Right lobe of liver (tissue), 6 donors: ENCODE data around the gene ZNF680. TPM values are rescaled to one million over a fixed set of nuclear protein-coding genes. Genes with fewer than 3 reads are reported as not detected.
A peak's percentile ranks its signal among the peaks of the same experiment; 100 is the strongest.

ENCODE experiments used
- ATAC-seq, 4 donors: fragments of 200-7000 bp; cut with Tn5 transposase; one replicate each; pipeline ENCODE4 v1.9.1; 2020; ENCODE audit warnings: mild to moderate bottlenecking in 4 of 4, moderate library complexity in 4 of 4
- DNase-seq, 3 donors: peaks; one replicate each; pipeline ENCODE4 v3.0.0-alpha.2; 2020
- H3K27ac ChIP-seq, 3 donors: fragments of 200-600 bp; one replicate each; pipeline ENCODE4 v1.8.0; 2022
- H3K27me3 ChIP-seq, 2 donors: fragments of 200-600 bp; one replicate each; pipeline ENCODE4 v1.8.0; 2022
- H3K36me3 ChIP-seq, 4 donors: fragments of 200-600 bp; sonication (generic) in 1 of 4; one replicate each; pipeline versions ENCODE4 v1.5.1 to v1.8.0; 2017 to 2022; ENCODE audit warnings: control low read depth in 1 of 4
- H3K4me1 ChIP-seq, 4 donors: fragments of 200-600 bp; sonication (generic) in 1 of 4; one replicate each; pipeline versions ENCODE4 v1.5.1 to v1.8.0; 2017 to 2022; ENCODE audit warnings: control low read depth in 1 of 4
- H3K4me3 ChIP-seq, 3 donors: fragments of 200-600 bp; one replicate each; pipeline ENCODE4 v1.8.0; 2022
- H3K9me3 ChIP-seq, 4 donors: fragments of 200-600 bp; sonication (generic) in 1 of 4; one replicate each; pipeline versions ENCODE4 v1.5.1 to v1.8.0; 2017 to 2022; ENCODE audit warnings: control low read depth in 1 of 4
- CTCF ChIP-seq, 4 donors: fragments of 200-600 bp in 3 of 4; fragments of 450-650 bp in 1 of 4; IDR thresholded peaks; one replicate each; pipeline versions ENCODE4 v1.5.1 to v1.8.0; 2016 to 2022; ENCODE audit warnings: antibody characterized with exemption in 4 of 4, mild to moderate bottlenecking in 2 of 4
- POLR2A ChIP-seq: fragments of 450-650 bp; IDR thresholded peaks from one replicate; pipeline ENCODE4 v1.6.1; 2017; ENCODE audit warnings: antibody characterized with exemption, mild to moderate bottlenecking
- WGBS: methylation state at CpG from one replicate; pipeline ENCODE4 v1.1.6; 2018; ENCODE audit warnings: low coverage, low lambda C conversion rate; ENCODE audit not compliant: insufficient coverage; ENCODE audit errors: missing lambda C conversion rate; 5-methylcytosine and 5-hydroxymethylcytosine counted together
- intact Hi-C, 2 donors: fragments of 100-400 bp; cut with DNase I; formaldehyde crosslinking; loops; one replicate each; pipeline versions ENCODE4 v1.11.2 to v1.14.1; 2022
- total RNA-seq, 6 experiments: library from RNA; depleted of rRNA in 2 of 6; stranded (reverse); fragments of >200 nt in 2 of 6; fragmentation: NEBNext Ultra II Directional in 3 of 6; extraction: Animal tissue kit (Norgen Biotek cat#: 25700) in 3 of 6; gene quantifications; one replicate each; pipeline versions ENCODE4 v1.1.0 to v1.2.4, GENCODE V29; 2016 to 2023
- donor health status: DM: no; HTN: yes; CAD: no.
- donor health status: DM: no; HTN: no; CAD: no.
- donor health status: DM: no; HTN: no; CAD: no.
- donor health status: DM: no; HTN: yes; CAD: no.
- donor health status: DM: no; HTN: yes; CAD: no.

ZNF680 gene
- total RNA-seq, 6 experiments from 2014 or later: 5.5 to 16.2 (median 12.9) TPM

- no peaks in the 10 kb centered on the region for H3K36me3 ChIP-seq
- WGBS: 53% methylated on average over 3 of the region's 3 CpGs
- H3K4me3 ChIP-seq: no peak overlapping the region
- intact Hi-C loops: no loop called here
- no peak overlapping the region for H3K27ac ChIP-seq
- no peaks in the 10 kb centered on the region for H3K9me3 ChIP-seq
- no peak for DNase-seq
- H3K27me3 ChIP-seq: no peaks in the 10 kb centered on the region
- peaks cover 0 to 5% (median 0%) of the 10 kb centered on the region in 4 donors for H3K4me1 ChIP-seq
- TF ChIP-seq CTCF (IDR thresholded peaks at IDR 0.05) (no peak), POLR2A (no peak)
- ATAC-seq: no peak
Observed at GRCh38 chr7:64602086-64602485, 39.2 kb upstream of the ZNF680 start.

- Histone ChIP-seq H3K27me3 (no peaks in the 10 kb centered on the region), H3K4me1 (peaks cover 0 to 5% (median 0%) of the 10 kb centered on the region in 4 donors), H3K4me3 (no peak overlapping the region), H3K9me3 (no peaks in the 10 kb centered on the region), H3K36me3 (no peaks in the 10 kb centered on the region), H3K27ac (peak overlapping the region in 1 of 3 donors; percentile 64)
- TF ChIP-seq CTCF (IDR thresholded peaks at IDR 0.05): no peak
- no peak for TF ChIP-seq POLR2A
- ATAC-seq (peak; percentile 16 to 94 (median 87)), DNase-seq (peak; percentile 28 to 56 (median 48))
- WGBS: 13% methylated on average over 2 of the region's 2 CpGs
- intact Hi-C loops: no loop called here
Observed at GRCh38 chr7:64599359-64599758, 36.5 kb upstream of the ZNF680 start.

- Histone ChIP-seq H3K4me1 (no peaks in the 10 kb centered on the region), H3K27ac (no peak overlapping the region), H3K9me3 (no peaks in the 10 kb centered on the region), H3K36me3 (no peaks in the 10 kb centered on the region), H3K27me3 (no peaks in the 10 kb centered on the region), H3K4me3 (no peak overlapping the region)
- WGBS: 85% methylated on average over 4 of the region's 5 CpGs
- ATAC-seq: no peak
- intact Hi-C loops: no loop called here
- no peak for DNase-seq
- TF ChIP-seq CTCF (IDR thresholded peaks at IDR 0.05) (no peak), POLR2A (no peak)
Observed at GRCh38 chr7:64590971-64591370, 28.1 kb upstream of the ZNF680 start.

- no peak overlapping the region for H3K27ac ChIP-seq
Observed at GRCh38 chr7:64581926-64582894, 19.3 kb upstream of the ZNF680 start.

More at GRCh38 chr7:64581926-64582894, 19.3 kb upstream of the ZNF680 start:
- H3K36me3 ChIP-seq: no peaks in the 10 kb centered on the region
- intact Hi-C loops: no loop called here
- no peaks in the 10 kb centered on the region for H3K9me3 ChIP-seq
- 68% methylated on average over 7 of the region's 38 CpGs for WGBS
- ATAC-seq (peak; percentile 52 to 77 (median 62)), DNase-seq (no peak)
- no peaks in the 10 kb centered on the region for H3K27me3 ChIP-seq
- TF ChIP-seq CTCF (IDR thresholded peaks at IDR 0.05) (no peak), POLR2A (no peak)
- no peaks in the 10 kb centered on the region for H3K4me1 ChIP-seq
- H3K4me3 ChIP-seq: no peak overlapping the region
